ENCODE results near the gene ZNF277. TPM values are rescaled to one million over a fixed set of nuclear protein-coding genes. Genes with fewer than 3 reads are reported as not detected.
"Not testable (repeated sequence)": the region's sequence is repeated elsewhere in the genome, so short reads cannot be mapped to it uniquely, and the experiment has no call there.

The ZNF277 gene
- total and polyA plus RNA-seq, 4 donors, result 11.9 to 47.6 (median 24.9) TPM

GRCh38 chr7:112391841-112392286 is 185.4 kb downstream of the ZNF277 start:
- not testable (repeated sequence) for H3K27me3 ChIP-seq (ENCODE audit: control insufficient read depth in 3 of 3, insufficient read depth in 3 of 3, low read length in 2 of 3); H3K9me3 ChIP-seq (ENCODE audit: control insufficient read depth in 4 of 4, insufficient read depth in 3 of 4, low read length in 3 of 4); H3K4me3 ChIP-seq; ATAC-seq (ENCODE audit: insufficient read depth, low FRiP score); H3K36me3 ChIP-seq (ENCODE audit: control insufficient read depth in 4 of 4, insufficient read depth in 4 of 4, low read length in 4 of 4); H3K4me1 ChIP-seq (ENCODE audit: control insufficient read depth in 5 of 5, insufficient read depth in 5 of 5, low read length in 5 of 5)
- Histone ChIP-seq H3K27ac (ENCODE audit: low read depth in 1 of 2, low read length in 1 of 2) (peak overlapping the region; percentile 41 to 77), H3K9ac (ENCODE audit: insufficient read depth in 1 of 2, low read length in 2 of 2) (peak overlapping the region in 1 of 2 donors; percentile 26)
- peak; percentile 52 to 71 (median 57) for DNase-seq
- WGBS, 2 donors, result 0% methylated on average over 29 to 37 of the region's 37 CpGs

Other genes with a start within 250 kb of the ZNF277 start
- gene DOCK4, start 296 bp upstream of the ZNF277 start, total RNA-seq, result 100 to 1,000 TPM in 1 of 2 donors, 10 to 100 TPM in 1; 59.2 to 163 TPM
- gene DOCK4, start 296 bp upstream of the ZNF277 start, polyA plus RNA-seq, result 10 to 100 TPM; 18.7 to 21.4 TPM
- gene IFRD1, start 243.8 kb downstream of the ZNF277 start, total RNA-seq, result 10 to 100 TPM; 37.2 to 98.2 TPM
- gene IFRD1, start 243.8 kb downstream of the ZNF277 start, polyA plus RNA-seq, result 10 to 100 TPM; 39.1 to 42.4 TPM

All from lung (tissue), 10 donors.